HG03196 (cell line): ENCODE measurements around the gene RPL36AL.
"Not testable (repeated sequence)": the region's sequence is repeated elsewhere in the genome, so short reads cannot be mapped to it uniquely, and the experiment has no call there.

Experiments used
- ATAC-seq: cut with Tn5 transposase; IDR thresholded peaks from one replicate; pipeline ENCODE4 v1.9.1; 2021; ENCODE audit not compliant: unreplicated experiment

Gene RPL36AL

GRCh38 chr14:49620182-49621113 lies at the start of gene RPL36AL, which contains the start of gene MGAT2:
TSS of gene RPL36AL (minus strand) at chr14:49620626. CDS start at chr14:49619104, 1,522 bp downstream.
TSS of gene MGAT2 (plus strand) at chr14:49620799. CDS start at chr14:49621269, 470 bp downstream.
- ATAC-seq: peak; percentile 91

GRCh38 chr14:49659526-49660455 lies 39.4 kb upstream of the RPL36AL start:
- no peak for ATAC-seq

GRCh38 chr14:49657500-49657899 lies 37.1 kb upstream of the RPL36AL start:
- ATAC-seq: not testable (repeated sequence)

- no peak for ATAC-seq
These were observed 34.1 kb upstream of the RPL36AL start for GRCh38 chr14:49654511-49654910.

- no peak for ATAC-seq
These were observed 33.1 kb upstream of the RPL36AL start for GRCh38 chr14:49653508-49653907.

GRCh38 chr14:49642163-49642562 lies 21.7 kb upstream of the RPL36AL start:
- ATAC-seq: no peak

- ATAC-seq: no peak
These were observed 21.3 kb upstream of the RPL36AL start for GRCh38 chr14:49641697-49642129.

GRCh38 chr14:49640540-49641417 lies 20.4 kb upstream of the RPL36AL start:
- ATAC-seq: no peak

- ATAC-seq: no peak
These were observed 17.2 kb upstream of the RPL36AL start for GRCh38 chr14:49637534-49638078.

GRCh38 chr14:49636866-49637265 lies 16.4 kb upstream of the RPL36AL start:
- no peak for ATAC-seq

GRCh38 chr14:49634547-49635334 lies 14.3 kb upstream of the RPL36AL start, which contains the start of gene DNAAF2:
TSS of gene DNAAF2 (minus strand) at chr14:49635244. CDS start at chr14:49635149, 95 bp downstream.
- peak; percentile 34 for ATAC-seq

GRCh38 chr14:49633640-49634546 lies 13.5 kb upstream of the RPL36AL start:
- peak; percentile 72 for ATAC-seq

GRCh38 chr14:49623941-49624839 lies 3.8 kb upstream of the RPL36AL start:
- ATAC-seq: no peak

- no peak for ATAC-seq
These were observed 3.0 kb upstream of the RPL36AL start for GRCh38 chr14:49623387-49623786.

- no peak for ATAC-seq
These were observed 1.7 kb upstream of the RPL36AL start for GRCh38 chr14:49622022-49622607.

GRCh38 chr14:49621114-49621881 lies 872 bp upstream of the RPL36AL start:
- ATAC-seq: peak; percentile 23
